ENCODE measurements around the gene FRMD1.

FRMD1 gene

DNA sequence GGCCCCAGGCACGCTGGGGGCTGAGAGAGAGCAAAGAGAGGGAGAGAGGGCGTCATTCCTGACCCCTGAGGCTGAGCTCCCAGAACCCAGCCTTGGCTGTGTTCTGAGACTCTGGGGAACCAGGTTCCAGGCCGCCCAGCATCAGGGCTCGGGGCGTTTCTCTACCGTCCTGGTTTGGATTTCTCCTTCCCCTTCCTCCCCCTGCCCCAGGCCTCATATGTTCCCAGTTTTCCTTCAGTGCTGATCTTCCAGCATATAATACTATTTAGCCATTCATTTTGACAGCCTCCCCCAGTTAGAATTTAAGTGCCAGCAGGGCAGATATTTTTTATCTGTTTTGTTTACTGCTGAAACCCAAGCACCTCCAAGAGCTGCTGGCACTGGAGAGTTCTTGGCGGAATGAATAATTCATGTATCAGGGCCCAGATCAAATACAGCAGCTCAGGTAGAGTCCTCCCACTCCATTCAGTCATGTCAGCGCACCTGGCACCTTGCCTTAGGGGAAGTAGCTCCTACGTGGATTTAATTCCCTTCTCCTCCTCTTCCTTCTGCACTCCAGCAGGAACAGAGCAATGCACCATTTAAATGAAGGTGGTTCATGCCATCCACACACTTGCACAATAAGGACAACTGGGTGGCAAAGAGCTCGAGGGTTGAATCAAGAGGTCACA is 23.4 kb upstream of the FRMD1 start:
- TF ChIP-seq, protein P1, sequence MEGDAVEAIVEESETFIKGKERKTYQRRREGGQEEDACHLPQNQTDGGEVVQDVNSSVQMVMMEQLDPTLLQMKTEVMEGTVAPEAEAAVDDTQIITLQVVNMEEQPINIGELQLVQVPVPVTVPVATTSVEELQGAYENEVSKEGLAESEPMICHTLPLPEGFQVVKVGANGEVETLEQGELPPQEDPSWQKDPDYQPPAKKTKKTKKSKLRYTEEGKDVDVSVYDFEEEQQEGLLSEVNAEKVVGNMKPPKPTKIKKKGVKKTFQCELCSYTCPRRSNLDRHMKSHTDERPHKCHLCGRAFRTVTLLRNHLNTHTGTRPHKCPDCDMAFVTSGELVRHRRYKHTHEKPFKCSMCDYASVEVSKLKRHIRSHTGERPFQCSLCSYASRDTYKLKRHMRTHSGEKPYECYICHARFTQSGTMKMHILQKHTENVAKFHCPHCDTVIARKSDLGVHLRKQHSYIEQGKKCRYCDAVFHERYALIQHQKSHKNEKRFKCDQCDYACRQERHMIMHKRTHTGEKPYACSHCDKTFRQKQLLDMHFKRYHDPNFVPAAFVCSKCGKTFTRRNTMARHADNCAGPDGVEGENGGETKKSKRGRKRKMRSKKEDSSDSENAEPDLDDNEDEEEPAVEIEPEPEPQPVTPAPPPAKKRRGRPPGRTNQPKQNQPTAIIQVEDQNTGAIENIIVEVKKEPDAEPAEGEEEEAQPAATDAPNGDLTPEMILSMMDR (IDR thresholded peaks at IDR 0.05; ENCODE audit: low read depth, low read length, missing control alignments): no peak
- no peak overlapping the region for H3K27ac ChIP-seq
- H3K4me3 ChIP-seq (ENCODE audit: low read depth, low read length): no peak overlapping the region
- DNase-seq: no peak
- in situ Hi-C loops (cut with HindIII; ENCODE audit: low pct_ligation_motif_present, low sequenced_read_pairs): no loop called here
- H3K36me3 ChIP-seq (replicated peaks): no peaks in the 10 kb centered on the region
- peaks cover 26% of the 10 kb centered on the region for H3K27me3 ChIP-seq (replicated peaks)

DNA sequence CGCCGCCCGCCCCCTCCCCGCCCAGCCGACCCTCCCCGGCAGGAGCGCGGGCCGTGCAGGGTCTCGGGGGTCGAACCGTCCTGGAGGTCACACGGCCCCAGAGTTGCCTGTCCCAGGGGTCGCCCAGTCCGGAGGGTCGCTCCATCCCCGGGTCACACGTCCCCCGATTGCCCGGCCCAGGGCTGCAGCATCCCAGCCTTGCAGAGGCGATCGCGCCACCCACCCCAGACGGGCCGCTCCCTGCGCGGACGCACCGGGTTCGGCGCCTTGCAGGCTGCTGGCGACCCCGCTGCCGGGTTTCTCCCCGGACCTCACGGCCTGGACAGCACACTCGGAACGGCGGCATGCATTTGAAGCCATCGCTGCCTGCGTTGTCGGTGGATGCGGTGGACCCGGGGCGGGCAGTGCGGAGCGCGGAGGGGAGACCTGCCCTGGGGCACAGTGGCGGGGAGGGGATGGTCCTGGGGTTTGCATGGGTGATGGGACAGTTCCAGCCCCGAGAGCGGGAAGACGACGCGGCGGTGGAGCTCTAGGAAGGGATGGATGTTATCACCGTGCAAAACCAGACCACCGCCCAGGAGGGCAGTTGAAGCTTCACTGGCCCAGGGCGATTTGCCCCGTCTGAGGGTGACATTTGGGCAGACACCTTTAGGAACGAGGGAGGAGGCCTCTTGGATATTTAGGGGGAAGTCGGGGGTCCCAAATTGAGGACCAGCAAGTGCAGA is 22.7 kb upstream of the FRMD1 start:
- peaks cover 26% of the 10 kb centered on the region for H3K27me3 ChIP-seq (replicated peaks)
- H3K27ac ChIP-seq: no peak overlapping the region
- DNase-seq: no peak
- in situ Hi-C loops (cut with HindIII; ENCODE audit: low pct_ligation_motif_present, low sequenced_read_pairs): no loop called here
- H3K36me3 ChIP-seq (replicated peaks): no peaks in the 10 kb centered on the region
- TF ChIP-seq, protein P1 (IDR thresholded peaks at IDR 0.05; ENCODE audit: low read depth, low read length, missing control alignments): no peak
- H3K4me3 ChIP-seq (ENCODE audit: low read depth, low read length): no peak overlapping the region

DNA sequence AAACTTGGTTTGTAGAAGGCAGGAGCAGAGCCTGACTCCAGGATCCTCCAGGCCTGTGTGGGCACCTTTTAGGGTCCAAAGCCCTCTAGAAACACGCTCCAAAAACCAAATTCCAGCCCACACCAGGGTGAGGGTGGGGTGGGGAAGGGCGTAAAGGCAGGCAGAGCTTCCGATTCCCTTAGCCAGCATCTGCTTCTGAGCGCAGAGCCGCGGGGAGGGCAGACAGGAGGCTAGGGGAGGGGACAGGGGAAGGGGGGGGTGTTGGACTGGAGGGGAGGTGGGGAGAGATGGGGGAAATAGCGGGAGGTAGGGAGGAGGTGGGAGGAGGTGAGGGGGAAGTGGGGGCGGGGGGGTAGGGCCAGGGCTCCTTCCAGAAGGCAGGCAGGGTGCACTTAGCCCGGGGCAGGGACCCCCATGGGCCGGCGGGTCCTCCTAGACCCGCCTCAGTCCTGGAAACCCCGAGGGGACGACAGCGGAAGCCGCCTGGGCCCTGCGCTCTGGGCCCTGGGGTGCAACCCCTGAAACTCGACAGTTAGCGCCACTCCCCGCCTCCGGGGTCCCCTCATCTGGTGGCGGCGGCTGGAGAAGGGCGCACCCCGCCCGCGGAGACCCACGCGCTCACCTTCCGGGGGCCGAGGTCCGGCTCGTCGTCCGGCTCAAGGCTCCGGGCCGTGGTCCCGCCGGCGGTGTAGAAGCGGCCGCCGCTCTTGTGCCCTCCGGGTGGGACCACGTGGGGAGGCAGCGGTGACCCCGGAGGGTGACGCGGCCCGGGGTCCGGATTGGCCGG is 22.0 kb upstream of the FRMD1 start:
- H3K4me3 ChIP-seq (ENCODE audit: low read depth, low read length): no peak overlapping the region
- no peak for DNase-seq
- H3K27ac ChIP-seq: no peak overlapping the region
- H3K36me3 ChIP-seq (replicated peaks): no peaks in the 10 kb centered on the region
- H3K27me3 ChIP-seq (replicated peaks): peaks cover 26% of the 10 kb centered on the region
- in situ Hi-C loops (cut with HindIII; ENCODE audit: low pct_ligation_motif_present, low sequenced_read_pairs): no loop called here
- TF ChIP-seq, protein P1 (IDR thresholded peaks at IDR 0.05; ENCODE audit: low read depth, low read length, missing control alignments): no peak

DNA sequence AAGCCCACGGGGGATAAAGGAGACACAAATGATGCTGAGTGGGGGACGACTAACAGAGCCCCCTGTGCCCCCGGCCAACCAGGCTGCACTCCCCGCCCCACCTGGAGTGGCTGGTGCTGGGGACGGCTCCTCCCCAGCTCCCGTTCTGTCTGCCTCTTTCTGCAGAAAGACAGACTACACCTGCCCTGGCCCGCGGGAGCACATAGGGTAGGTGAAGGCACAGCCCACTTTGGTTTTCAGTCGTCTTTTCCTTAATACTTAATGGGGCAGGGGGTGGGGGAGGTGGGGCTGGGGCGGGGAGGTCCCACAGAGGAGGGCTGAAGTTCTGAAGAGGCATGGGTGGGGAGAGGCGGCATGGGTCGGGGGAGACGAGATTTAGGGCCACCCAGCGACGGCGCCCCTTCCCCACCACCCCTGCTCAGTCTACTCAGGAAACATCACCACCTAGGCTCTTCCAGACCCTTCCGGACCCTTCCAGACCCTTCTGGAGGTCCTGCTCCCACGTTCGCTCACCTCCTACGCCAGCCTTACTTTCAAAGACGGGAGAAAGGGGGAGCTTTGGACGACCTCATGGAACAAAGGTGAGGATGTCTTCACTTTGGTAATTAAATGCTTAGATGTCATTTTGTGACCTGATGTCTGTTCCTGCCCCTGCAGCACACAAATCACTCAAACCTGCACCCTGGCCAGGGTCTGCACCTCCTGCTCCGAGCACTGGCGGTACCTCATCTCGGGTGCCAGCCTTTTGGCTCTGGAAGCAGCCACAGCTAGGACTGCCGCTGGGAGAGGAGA is 21.2 kb upstream of the FRMD1 start:
- H3K27me3 ChIP-seq (replicated peaks): peaks cover 26% of the 10 kb centered on the region
- TF ChIP-seq, protein P1 (IDR thresholded peaks at IDR 0.05; ENCODE audit: low read depth, low read length, missing control alignments): no peak
- H3K27ac ChIP-seq: no peak overlapping the region
- DNase-seq: no peak
- H3K36me3 ChIP-seq (replicated peaks): no peaks in the 10 kb centered on the region
- in situ Hi-C loops (cut with HindIII; ENCODE audit: low pct_ligation_motif_present, low sequenced_read_pairs): no loop called here
- no peak overlapping the region for H3K4me3 ChIP-seq (ENCODE audit: low read depth, low read length)

DNA sequence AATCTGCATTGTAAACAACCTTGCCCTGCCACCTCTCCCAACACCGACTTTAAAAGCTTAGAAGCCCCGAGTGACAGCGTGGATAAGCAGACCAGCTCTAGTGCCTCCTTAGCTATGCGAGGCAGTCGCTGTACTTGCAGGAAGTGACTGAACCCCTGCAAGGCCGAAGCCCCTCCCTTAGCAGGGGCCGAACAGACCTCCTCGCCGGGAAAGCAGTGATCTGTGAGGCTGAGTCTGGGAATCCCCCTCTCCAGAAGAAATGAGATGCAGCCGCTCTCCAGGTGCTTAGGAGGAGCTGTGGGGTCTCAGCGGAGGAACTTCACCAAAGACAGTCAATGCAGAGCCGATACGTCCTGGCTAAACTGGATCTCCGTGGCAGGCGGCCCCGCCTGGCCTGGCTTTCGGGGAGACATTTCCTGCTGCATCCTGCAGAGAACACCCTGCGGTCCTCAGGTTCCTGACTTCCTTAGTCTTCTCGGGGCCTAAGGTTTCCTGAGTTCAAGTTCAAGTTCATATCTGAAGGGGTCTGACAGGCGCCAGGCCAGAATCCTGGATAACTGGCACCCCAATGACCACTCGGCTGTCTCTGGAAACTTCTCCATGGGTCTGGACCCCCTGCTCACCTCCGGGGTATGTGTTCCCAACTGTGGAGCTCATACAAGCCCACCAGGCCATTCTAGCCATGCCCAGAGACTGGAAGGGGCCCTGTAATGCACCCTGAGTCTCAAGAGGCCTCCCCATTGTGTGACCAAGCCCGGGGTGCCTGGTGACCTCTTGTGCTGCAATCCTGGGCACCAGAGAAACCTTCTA is 20.4 kb upstream of the FRMD1 start:
- DNase-seq: no peak

More for the DNA sequence above, 20.4 kb upstream of the FRMD1 start:
- Histone ChIP-seq H3K4me3 (ENCODE audit: low read depth, low read length) (no peak overlapping the region), H3K36me3 (replicated peaks) (no peaks in the 10 kb centered on the region), H3K27me3 (replicated peaks) (peaks cover 26% of the 10 kb centered on the region), H3K27ac (no peak overlapping the region)
- in situ Hi-C loops (cut with HindIII; ENCODE audit: low pct_ligation_motif_present, low sequenced_read_pairs): no loop called here
- TF ChIP-seq, protein P1 (IDR thresholded peaks at IDR 0.05; ENCODE audit: low read depth, low read length, missing control alignments): no peak

Measured in brain microvascular endothelial cell (primary cell).